HG03060 (cell line): ENCODE results near the gene ZNF827.

ENCODE experiments used
- ATAC-seq: cut with Tn5 transposase; IDR thresholded peaks from one replicate; pipeline ENCODE4 v1.9.1; 2021; ENCODE audit warnings: low read depth, moderate number of reproducible peaks; ENCODE audit not compliant: unreplicated experiment

ZNF827 gene, protein sequence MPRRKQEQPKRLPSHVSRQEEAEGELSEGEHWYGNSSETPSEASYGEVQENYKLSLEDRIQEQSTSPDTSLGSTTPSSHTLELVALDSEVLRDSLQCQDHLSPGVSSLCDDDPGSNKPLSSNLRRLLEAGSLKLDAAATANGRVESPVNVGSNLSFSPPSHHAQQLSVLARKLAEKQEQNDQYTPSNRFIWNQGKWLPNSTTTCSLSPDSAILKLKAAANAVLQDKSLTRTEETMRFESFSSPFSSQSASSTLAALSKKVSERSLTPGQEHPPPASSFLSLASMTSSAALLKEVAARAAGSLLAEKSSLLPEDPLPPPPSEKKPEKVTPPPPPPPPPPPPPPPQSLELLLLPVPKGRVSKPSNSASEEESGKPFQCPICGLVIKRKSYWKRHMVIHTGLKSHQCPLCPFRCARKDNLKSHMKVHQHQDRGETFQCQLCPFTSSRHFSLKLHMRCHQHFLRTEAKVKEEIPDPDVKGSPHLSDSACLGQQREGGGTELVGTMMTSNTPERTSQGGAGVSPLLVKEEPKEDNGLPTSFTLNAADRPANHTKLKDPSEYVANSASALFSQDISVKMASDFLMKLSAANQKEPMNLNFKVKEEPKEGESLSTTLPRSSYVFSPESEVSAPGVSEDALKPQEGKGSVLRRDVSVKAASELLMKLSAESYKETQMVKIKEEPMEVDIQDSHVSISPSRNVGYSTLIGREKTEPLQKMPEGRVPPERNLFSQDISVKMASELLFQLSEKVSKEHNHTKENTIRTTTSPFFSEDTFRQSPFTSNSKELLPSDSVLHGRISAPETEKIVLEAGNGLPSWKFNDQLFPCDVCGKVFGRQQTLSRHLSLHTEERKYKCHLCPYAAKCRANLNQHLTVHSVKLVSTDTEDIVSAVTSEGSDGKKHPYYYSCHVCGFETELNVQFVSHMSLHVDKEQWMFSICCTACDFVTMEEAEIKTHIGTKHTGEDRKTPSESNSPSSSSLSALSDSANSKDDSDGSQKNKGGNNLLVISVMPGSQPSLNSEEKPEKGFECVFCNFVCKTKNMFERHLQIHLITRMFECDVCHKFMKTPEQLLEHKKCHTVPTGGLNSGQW

DNA sequence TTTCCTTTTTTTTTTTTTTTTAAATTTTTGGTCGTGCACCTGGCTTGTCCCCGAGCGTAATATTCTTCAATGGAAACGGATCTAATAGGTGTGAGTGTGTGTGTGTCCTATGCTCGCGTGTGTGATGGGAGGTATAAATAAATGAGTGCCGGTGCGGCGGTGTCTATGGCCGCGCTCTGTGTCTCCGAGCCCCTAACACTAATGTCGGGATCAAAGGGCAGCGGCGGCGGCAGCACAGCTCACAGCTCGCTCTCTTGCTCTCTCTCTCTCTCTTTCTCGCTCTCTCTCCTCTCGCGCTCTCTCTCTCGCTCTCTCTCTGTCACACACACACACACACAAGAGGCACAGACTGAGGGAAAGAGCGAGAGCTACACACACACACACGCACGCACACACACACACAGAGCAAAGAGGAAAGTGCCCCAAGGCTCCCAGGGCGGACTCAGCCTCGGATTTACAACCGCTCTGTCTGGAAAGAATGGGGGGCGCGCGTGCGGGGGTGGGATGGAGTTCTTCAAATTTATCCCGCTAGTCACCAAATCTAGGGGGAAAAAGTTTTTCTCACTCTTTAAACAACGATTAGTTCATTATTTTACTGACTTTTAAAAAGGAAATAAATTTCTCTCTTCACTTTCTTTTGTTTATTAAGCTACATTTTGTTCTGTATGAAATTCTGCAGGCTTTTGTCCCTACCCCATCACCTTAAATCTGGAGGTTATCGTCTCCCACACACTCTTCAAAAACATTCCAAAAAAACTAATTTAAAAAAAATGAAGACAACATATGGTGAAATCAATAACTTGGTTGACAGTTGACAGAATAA lies at the start of gene ZNF827:
ZNF827 (minus strand) TSS at position 206 of the 823 bp plus-strand sequence. CDS start 416 bp downstream, outside the sequence.
- no peak for ATAC-seq

DNA sequence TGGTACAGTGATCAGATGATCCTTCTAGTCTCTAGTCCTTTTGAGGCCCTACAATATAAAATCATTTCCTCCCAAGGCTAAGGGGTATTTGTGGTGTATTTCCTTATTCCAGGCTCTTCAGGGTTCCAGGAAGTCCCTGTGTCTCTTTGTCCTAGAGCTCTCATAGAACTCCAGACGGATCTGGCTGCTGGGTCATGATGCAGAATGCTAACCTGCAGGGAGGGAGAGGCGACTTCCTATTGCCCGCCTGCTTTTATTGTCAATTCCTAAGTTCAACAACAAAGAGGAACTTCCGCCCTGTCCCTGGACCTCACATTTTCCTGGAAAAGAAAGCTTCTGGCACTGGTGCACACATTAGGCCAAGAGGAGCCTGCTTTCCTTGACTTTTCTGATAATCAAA lies 45.9 kb upstream of the ZNF827 start:
- no peak for ATAC-seq

DNA sequence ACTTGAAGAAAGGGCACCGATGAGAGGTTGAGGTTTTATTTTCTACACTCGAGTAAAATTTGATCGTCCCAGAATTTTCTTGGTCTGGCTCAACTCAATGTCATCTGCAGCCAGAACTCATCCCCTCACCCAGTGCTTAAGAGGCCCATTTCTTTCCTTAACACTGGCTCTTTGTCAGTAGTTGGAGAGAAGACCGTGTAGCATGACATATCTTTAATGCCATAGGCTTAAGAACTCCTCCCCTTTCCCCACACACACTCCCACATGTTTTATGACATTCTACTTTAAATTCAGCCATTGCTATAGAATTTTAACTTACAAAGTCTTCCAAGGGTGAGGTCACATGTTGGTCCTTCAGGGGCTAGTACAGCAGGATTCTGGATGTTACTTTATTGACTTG lies 44.2 kb upstream of the ZNF827 start:
- ATAC-seq, result no peak

DNA sequence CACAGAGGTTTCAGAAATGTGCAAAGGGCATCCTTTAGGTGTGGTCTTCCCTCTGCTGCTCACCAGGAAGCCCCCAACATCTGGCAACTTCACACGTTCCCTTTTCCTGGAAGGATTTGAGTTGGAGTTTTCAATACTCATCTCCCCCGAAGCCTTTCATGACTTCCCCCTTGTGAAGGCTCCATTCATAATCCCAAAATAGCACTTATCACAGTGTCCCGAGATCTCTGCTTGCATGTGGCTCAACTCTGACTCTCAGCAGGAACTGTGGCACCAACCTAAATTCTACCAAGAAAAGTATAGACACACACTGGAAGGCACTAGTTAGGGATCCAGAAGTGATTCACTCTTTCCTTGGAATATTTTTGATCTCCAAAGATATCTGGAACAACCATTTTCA lies 40.5 kb upstream of the ZNF827 start:
- no peak for ATAC-seq

DNA sequence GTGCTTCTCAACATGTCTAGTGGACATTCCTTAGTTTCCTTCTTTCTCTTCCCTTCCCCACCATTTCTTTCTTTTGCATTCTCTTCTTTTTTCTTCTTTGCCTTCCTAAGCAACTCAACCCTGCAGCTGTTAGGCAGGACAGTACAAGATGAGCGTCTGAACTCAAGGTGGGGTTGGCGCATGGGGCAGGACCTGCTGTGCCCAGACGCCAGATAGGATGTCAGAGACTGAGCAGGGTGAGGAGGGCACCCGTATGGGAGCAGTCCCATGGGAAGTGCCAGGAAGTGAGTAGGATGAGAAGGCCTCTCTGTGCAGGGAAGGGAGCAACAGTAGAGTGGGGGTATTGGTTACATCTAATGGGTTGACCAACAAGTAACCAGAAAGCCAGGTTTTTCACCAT lies 38.1 kb upstream of the ZNF827 start:
- no peak for ATAC-seq

DNA sequence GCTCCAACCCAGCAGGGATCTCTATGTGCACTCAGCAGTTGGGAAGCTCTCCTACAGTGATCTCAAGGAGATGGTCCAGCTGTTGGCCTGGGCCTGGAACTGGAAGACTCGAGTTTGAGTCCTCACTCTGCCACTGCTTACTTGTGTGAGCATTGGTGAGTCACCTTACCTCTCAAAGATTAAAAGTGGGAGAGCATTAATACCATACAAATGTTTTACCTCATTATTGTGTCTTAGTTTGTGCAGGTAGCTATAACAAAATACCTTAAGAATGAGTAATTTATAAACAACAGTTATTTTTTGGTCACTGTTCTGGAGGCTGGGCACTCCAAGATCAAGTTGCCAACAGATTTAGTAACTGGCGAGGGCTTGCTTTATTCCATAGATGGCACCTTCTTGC lies 21.4 kb upstream of the ZNF827 start:
- no peak for ATAC-seq

DNA sequence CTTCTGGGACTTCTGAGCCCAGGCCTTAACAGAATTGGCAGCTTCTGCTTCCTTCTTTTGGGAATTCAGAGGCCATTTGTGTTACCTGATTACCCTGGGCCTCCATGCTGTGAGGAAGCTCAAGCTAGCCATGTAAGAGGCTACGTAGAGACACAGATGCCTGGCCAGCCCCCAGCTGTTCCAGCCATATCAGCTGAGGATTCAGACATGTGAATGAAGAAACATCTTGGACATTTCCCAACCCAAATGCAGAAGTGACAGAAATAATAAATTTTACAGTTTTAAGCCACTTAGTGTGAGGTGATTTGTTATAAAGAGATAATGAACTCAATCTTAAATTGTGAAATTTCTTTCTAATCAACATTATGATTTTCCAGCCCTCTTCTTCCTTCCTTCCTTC lies 18.7 kb upstream of the ZNF827 start:
- ATAC-seq, result no peak

DNA sequence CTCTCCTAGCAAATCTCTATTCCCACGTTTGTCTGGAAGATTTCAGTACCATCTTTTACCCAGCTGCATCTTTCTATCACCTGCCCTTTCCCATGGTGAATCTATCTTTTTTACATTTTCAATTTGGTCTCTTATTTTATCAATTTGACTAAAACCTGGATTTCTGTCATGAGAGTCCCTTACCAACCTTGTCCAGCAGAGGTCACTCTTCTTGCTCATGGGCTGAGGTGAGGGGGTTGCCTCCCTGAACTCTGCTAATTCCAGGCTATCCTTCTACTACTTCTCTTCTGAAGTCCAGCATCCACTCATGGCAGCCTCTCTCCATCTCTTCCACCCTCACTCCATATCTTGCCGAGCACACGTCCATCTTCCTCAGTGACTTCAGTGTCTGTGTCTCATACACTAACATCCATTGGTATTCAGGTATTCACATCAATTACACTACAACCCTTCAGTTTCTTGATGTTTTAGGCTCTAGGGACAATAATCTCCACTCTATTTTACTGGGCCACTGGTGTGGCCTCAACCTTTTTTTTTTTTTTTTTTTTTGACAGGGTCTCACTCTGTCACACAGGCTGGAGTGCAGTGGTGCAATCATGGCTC lies 17.8 kb upstream of the ZNF827 start:
- ATAC-seq, result no peak

DNA sequence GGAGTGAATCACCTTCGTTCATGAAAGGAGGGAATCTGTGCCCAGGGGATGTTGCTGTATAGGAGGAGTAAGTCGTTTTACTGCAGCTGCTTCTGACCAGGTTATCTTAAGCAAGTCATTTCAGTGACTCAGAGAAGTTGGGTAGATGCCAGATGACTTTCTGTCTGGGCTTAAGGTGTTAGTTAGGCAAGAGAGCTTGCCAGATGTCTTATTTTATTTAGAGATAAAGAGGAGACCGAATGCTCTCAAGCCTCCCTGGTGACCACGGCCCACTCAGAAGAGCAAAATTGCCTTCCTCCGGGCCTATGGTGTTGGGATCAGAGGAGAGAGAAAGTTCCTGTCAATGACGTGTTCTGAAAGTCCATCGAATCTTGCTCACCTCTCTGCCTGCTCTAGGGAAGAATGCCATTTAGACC lies 16.3 kb upstream of the ZNF827 start:
- ATAC-seq, result no peak

DNA sequence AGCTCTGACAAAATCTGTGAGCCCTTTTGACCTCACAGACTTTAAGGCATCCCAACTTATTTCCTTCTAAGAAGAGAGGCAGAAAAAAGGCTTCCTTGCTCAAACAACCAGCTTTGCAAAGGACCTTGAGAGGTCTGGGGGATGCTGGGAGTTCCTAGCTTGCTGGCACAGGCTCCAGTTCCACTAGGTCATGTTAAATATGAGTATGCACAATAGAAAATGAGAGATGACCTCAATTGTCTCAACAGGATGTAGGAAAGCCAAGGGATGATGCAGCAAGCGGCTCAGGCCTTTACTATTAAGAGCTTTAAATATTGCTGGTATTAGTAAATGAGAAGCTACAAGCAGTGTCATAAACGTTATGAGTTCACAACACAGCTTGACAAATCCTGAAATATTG lies 13.3 kb upstream of the ZNF827 start:
- ATAC-seq, result no peak

DNA sequence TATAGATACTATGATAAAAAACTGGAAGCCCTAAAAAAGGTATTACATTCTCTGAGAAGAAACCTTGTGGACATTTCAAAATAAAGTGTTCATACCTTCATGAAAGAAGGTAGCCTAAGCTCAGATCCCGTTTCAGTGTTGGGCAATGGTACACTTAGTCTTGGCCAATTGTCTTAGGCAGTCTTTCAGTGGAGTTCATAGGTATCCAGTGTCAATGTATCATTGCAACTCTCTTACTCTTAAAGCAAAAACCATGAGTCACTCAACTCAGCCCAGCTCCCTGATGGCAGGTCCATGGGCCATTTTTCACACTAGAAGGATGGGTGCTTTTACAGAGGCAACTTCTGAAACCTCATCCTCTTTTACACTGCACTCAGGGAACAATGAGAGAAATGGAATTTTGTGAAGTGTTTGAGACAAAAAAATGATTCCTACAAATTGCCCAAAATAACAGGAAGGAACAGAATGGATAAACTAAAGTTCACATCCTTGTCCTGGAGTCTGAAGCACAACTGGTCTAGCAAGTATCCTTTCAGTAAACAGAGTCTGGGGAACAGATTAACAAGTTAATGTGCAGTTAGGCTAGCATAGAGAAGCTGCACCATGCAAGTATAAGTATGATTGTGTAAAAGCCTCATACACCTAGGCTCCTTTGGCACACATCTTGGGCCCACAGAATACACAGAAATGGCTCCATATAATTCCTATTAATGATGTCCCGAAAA lies 7.0 kb upstream of the ZNF827 start:
- ATAC-seq, result no peak

DNA sequence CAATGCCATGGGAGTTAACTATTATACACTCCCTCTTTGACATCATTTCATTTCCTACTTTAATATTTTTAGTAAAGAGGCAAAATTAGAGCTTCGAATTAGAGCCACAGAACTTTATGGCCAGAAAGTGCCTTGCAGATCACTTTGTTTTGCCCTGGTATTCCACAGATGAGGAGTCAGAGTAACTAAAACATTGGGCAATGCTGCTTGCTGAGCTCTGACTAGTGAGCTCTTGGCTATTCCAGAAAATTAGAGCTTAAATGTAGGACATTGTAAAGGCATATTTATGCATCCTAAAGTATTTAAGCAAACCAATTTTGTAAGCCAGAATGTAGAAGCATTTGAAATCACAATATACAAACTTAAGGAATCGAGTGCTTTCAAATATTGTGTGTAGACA lies 6.3 kb upstream of the ZNF827 start:
- ATAC-seq, result no peak

DNA sequence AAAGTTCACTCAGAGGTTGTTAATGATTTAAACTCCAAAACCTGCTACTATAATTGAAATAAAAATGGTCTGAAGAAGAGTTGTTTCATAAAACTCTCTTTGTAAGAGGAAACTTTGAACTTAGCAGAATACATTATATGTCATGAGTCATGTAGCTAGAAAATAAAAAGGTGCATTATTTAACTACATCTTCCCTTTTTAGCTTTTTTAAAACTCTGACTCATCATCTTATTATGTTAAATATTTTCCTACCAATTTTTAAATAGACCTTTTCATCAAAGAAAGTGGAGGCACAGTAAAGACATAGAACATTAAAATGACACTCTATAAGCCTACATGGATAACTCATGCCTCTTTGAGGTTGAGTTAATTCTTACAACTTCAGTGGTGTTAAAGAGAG lies 1.2 kb upstream of the ZNF827 start:
- ATAC-seq, result no peak

DNA sequence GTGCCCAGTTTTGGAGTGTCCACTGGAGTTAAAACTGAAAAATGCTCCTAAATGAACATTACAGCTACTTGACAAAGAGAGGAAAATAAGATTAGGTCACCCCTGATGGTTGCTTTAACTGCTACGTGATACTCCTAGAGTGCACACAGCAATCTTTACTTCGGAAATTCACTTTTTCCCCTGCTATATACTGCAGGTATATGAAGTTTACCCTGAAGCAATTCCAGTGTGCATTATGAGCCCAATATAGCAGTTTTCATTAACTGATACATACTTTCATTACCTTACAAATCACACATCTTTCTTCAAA lies 773 bp upstream of the ZNF827 start:
- no peak for ATAC-seq

DNA sequence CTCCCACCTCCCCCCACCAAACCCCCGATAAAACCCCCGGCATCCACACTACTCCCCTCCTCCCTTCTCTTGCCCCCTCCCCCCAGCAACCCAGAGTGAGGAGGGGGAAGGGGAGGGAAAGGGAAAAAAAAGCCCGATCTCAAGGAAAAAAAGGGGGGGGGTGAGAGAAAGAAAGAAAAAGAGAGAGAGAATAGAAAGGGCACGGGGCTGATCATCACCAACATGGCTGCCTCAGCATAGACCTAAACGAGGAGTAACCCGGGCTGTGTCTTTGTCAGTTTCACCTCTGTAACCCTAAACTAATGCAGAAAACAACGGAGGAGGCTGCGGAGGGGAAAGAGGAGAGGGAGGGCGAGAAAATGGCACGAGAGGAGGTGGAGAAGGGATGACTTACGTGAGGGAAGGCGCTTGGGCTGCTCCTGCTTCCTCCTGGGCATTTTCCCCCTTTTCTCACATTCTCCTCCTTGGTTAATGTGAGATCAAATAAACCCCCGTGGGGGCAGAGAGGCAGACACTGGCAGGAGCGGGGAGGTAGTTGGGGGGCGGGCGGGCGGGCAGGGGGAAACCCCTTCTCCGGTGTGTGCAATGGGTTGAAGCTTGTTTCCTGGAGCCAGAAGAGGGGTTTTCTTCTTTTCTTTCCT lies 532 bp downstream of the ZNF827 start:
- no peak for ATAC-seq

DNA sequence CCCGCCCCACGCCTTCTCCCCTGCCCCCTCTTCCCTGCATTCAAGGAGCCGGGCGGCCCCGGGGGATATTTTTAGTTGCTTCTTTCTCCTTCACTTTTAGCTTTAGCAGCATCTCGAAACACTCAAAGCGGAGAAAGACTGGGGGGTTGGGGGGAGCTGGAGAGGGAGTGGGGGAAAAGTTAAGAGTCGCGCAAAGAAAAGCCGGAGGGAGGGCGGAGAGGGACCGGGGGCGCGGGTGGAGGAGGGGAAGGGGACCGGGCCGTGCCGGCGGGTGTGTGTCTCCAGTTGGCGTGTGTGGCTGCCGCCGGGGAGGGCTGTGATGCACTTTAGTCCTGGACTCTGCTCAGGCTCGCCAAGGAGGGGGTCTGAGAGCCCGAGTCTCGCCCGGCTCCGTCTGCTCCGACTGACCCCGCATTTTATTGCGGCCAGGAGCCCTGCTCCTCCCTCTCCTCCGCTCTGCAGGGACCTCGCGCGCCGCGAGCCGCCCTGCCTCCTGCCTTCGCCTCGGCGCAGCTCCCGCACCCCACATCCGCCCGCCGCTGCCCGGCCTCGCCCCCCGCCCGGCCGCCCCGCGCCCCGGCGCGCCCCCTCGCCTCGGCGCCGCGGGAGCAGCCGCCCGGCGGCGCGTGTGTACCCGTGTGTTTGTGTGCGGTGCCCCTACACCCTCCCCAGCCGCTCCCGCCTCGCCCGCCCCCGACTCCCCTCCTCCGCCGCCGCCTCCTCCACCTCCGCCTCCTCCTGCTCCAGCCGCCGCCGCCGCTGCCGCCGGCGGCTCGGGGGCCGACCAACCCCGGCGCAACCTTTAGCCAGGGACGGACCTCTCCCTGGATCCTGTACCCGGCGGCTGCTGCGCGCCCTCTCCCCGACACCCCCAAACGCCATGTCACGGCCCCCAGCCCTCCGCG lies 1.4 kb downstream of the ZNF827 start:
- no peak for ATAC-seq

DNA sequence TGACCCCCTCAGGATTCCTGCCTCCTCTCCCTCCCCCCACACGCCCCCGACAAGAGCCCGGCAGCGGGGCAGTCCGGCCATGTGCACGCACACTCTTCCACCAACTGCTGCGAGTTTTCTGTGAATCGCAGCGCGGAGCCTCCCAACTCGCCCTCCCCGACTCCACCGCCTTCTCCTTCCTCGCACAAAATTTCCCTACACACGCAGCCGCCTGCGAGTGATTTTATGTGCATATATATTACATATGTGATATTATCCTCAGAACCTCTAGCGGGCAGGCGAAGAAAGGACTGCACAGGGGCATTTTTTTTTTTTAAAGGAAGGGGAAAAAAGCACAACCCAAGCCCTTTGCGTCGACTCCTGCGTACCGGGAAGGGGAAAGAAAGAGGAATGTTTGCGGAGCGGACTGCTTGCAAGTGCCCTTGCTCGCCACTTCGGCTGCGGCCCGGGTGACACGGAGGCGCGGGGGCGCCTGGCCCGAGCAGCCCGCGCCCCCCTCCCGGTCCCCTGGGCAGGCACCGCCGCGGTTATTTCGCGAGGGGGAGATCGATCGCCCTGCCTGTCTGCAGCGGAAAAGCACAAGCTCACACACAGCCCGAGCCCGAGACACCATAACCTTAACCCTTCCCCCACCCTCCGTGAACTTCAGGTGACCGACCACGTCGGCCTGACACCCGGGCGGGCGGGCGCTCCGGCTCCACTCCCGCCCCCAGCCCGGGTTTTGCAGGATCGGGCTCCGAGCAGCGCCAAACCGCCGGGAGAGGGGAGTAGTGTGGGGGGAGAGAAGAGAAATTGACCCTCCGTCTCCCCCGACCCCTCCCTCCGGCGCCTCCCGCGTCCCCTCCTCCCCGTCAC lies 2.3 kb downstream of the ZNF827 start:
- ATAC-seq, result peak; percentile 33
